NCI-H1930 (cell line): Measurements from ENCODE around the gene BST1.
"Not testable (repeated sequence)": the region's sequence is repeated elsewhere in the genome, so short reads cannot be mapped to it uniquely, and the experiment has no call there.

ENCODE experiments used
- DNase-seq, 2 experiments: peaks; one replicate each; lab custom pipeline; 2025; lab: John Stamatoyannopoulos, UW

Gene BST1

DNA sequence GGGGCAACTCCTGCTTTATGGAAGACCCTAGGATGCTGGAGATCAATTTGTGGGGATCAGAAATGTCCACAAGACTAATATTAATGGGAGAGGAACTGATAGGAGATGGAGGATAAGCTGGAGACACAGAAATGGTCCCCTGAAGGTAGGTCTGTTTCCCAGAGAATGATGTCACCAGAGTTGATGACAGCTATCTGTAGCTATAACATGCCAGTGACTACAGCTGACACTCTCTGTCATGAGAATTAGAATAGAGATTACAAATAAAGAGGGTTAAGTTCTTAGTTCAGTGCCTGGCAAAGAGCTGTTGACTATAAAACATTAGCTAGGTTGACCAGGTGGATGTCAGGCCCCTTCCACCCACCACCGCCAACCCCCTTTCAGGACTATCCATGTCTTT, 9.3 kb downstream of the BST1 start:
- no peak for DNase-seq

- no peak for DNase-seq
These were observed 11.3 kb downstream of the BST1 start for GRCh38 chr4:15714141-15714540.

DNA sequence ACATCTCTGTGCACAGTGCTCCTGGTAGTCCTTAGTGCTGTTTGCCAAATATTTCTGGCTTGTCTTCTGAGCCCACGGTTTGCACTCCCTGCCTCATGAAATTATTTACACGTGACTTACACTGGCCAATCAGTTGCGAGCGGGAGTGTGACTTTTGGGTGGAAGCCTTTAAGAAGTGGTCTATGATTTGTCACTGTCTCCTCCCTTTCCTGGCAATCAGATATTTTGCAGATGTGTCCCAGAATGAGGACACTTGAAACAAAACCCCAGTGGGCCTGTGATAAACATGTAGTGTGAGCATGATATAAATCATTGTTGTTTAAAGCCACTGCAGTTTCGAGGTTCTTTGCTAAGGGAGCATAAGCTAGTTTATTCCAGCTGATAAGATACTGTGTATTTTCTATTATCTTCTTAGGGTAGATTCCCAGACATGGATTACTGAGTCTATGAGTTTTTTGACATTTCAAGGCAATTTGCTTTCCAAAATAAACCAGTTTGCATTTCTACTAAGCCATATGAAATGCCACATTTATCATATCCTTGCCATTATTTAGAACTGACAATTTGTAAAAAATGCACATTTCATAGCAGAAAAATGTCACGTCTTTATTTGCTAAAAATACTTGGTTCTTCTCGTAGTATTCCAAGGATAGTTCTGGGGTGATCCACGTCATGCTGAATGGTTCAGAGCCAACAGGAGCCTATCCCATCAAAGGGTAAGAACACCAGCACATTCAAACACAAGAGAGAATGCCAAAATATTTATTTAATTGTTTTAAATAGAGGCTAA, 12.0 kb downstream of the BST1 start:
- DNase-seq = no peak

GRCh38 chr4:15716115-15716514, 13.2 kb downstream of the BST1 start:
- DNase-seq = no peak

GRCh38 chr4:15717086-15717485, 14.2 kb downstream of the BST1 start:
- DNase-seq = no peak

GRCh38 chr4:15717657-15718416, 15.0 kb downstream of the BST1 start:
- no peak for DNase-seq

- DNase-seq = no peak
These were observed 15.6 kb downstream of the BST1 start for GRCh38 chr4:15718465-15718864.

DNA sequence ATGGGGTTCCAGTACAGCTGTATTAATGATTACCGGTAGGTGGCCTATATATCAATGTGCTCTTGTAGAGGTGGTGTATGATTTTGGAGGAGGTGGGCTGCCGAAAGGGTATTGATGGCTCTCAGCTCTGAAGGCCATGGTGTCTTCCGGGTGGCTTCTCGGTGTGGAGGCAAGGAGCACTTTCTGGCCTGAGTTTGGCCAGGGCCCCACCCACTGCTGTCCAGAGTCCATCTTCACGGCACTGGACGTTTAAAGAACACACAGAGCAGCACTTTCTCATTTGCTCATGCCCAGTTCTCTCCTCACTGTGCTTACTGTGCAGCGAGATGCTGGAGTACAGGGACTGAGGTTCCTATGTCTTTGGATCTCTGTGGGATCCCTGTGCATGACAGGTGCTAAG, 16.1 kb downstream of the BST1 start:
- DNase-seq = no peak

GRCh38 chr4:15719506-15719905, 16.6 kb downstream of the BST1 start:
- DNase-seq = no peak

DNA sequence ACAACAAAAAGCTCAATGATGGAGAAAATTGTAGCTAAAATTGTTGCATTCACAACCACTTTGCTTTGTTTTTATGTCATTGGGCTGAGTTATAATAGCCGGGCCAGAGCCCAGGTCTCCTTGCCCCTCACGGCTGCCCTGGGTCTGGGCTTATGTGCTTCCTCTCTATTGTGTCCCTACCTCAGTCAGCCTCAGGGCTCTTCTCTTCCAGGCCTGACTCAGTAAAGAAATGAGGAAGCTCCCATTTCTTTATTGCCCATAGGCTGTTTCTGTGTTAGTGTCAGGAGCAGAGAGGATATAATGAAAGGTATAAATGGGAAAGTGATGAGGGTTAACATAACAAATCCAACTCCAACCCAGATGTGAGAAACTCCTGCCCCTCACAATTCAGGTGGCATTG, 18.0 kb downstream of the BST1 start:
- no peak for DNase-seq

DNA sequence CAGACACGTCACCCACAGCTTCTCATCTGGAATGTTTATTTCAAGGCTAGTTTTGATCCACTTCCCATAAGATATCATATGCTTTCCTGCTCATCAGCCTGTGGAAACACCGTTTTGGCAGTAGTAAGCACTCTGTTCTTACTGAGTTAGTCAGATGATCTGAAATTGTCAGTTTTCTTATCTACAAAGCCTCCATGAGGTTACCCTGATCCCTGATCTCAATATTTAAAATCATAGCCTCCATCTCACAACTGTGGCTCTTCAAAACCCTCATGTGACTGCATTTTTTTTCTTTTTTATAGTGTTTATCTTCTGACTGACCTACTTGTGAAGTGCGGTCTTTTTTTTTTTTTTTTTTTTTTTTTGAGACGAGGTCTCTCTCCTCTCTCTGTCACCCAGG, 22.7 kb downstream of the BST1 start:
- DNase-seq = no peak

GRCh38 chr4:15729910-15730533, 27.2 kb downstream of the BST1 start:
- DNase-seq = peak; percentile 21 to 34

GRCh38 chr4:15733061-15733460, 30.2 kb downstream of the BST1 start:
- DNase-seq = not testable (repeated sequence)

- no peak for DNase-seq
These were observed 32.7 kb downstream of the BST1 start for GRCh38 chr4:15735536-15735935.

GRCh38 chr4:15736514-15737050, 33.7 kb downstream of the BST1 start:
- no peak for DNase-seq

DNA sequence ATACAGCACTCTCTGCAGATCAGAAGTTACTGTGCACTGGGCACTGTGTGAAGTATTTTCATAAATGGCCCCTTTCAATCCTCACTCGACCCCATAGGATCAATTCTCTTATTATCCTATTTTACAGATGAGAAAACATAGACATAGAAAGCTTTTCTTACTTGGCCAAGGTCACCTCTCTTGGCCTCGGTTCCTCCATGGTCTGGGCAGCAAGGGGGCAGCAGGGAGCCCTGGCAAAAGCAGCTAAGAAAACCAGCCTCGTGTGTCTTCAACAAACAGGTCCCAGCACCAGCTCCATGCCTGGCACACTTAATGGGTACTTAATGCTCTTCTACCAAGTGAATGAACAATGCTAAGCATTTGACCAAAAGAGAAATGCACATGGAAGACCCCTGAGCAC, 34.4 kb downstream of the BST1 start:
- no peak for DNase-seq

DNA sequence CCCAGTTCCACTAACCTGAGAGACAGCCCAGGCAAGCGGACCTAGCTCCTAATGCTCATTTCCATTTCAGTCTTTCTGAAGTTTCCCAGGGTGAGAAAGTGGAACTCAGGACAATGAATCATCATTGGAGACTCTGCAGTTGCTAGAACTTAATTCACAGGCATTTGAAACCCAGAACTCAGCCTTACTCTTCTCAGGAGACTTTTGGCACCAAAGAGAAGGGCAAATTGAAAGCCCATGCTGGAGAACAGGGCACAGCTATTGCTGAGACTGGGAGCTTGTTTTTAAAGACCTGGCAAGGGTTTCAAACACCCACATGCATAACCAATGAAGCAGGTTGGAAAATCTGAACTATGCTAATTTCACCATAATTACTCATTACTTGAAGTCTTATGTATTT, 36.0 kb downstream of the BST1 start:
- no peak for DNase-seq

- no peak for DNase-seq
These were observed 38.0 kb downstream of the BST1 start for GRCh38 chr4:15740764-15741404.

GRCh38 chr4:15742083-15742582, 39.3 kb downstream of the BST1 start:
- no peak for DNase-seq

DNA sequence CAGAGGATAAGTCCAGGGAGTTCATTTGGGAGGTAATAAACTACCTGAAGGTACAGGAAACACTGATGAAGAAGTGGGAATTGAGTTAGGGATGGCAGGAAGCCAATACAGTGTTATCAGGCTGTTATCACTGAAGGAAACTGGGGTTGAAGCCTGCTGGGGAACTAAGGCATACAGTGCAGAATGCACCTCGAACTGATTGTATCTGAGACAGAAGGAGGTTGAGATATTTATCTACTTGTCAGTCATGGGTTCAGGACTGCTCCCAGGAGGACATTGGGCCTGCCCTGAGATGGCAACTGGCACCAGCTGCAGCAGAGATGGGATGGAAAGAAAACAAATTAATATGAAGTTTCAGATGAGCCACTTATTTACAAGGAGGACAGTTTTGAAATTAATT, 39.8 kb downstream of the BST1 start:
- no peak for DNase-seq

DNA sequence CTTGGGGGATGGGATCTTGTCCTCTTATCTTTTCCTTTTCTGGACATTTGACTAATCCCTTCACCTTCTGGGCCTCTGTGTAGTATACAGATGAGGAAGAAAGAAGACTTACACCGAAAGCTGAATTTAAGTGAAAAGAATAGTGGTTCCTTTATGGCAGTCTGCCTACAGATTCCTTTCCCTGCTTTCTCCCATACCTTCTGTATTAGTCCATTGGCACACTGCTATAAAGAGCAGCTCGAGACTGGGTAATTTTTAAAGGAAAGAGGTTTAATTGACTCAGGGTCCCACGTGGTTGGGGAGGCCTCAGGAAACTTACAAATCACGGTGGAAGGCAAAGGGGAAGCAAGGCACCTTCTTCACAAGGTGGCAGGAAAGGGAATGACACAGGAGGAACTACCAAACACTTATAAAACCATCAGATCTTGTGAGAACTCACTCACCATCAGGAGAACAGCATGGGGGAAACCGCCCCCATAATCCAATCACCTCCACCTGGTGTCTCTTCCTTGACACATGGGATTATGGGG, 41.2 kb downstream of the BST1 start:
- DNase-seq = no peak

- DNase-seq = no peak
These were observed 43.2 kb downstream of the BST1 start for GRCh38 chr4:15746110-15746509.
